HepG2 (cell line): ENCODE results near the gene MXRA7. TPM values are rescaled to one million over a fixed set of nuclear protein-coding genes. Genes with fewer than 3 reads are reported as not detected.

Experiments used
- ATF3 ChIP-seq: sonication (generic); formaldehyde crosslinking; IDR thresholded peaks from 2 replicates; pipeline ENCODE4 v1.4.0; 2020; ENCODE audit warnings: missing genetic modification reagents
- BRCA1 ChIP-seq: sonication (generic); formaldehyde crosslinking; IDR thresholded peaks from 2 replicates; pipeline ENCODE4 v1.4.0; 2020; ENCODE audit warnings: missing genetic modification reagents
- ETS1 ChIP-seq: sonication (generic); formaldehyde crosslinking; IDR thresholded peaks from 2 replicates; pipeline ENCODE4 v1.4.0; 2020; ENCODE audit warnings: missing genetic modification reagents
- JUN ChIP-seq: sonication (generic); formaldehyde crosslinking; IDR thresholded peaks from 2 replicates; pipeline ENCODE4 v1.4.0; 2020; ENCODE audit warnings: mild to moderate bottlenecking, missing genetic modification reagents
- MATR3 ChIP-seq: sonication (generic); formaldehyde crosslinking; IDR thresholded peaks from 2 replicates; pipeline ENCODE4 v1.4.0; 2020; ENCODE audit warnings: missing genetic modification reagents
- USF2 ChIP-seq, 2 experiments: sonication (generic) in 1 of 2; formaldehyde crosslinking in 1 of 2; IDR thresholded peaks; 2 replicates each; pipeline versions ENCODE4 v1.5.1 to v1.6.1; 2011 to 2020; ENCODE audit warnings: borderline replicate concordance in 1 of 2, low read depth in 1 of 2, low read length in 1 of 2, mild to moderate bottlenecking in 1 of 2, missing genetic modification reagents in 1 of 2, moderate library complexity in 1 of 2
- ZBTB34 ChIP-seq: sonication (generic); formaldehyde crosslinking; IDR thresholded peaks from 2 replicates; pipeline ENCODE4 v1.8.0; 2022; ENCODE audit warnings: mild to moderate bottlenecking, missing genetic modification reagents
- ZBTB39 ChIP-seq: sonication (generic); formaldehyde crosslinking; IDR thresholded peaks from 2 replicates; pipeline ENCODE4 v1.5.0; 2020; ENCODE audit warnings: missing genetic modification reagents
- ZNF142 ChIP-seq: sonication (generic); formaldehyde crosslinking; IDR thresholded peaks from 2 replicates; pipeline ENCODE4 v1.4.0; 2020; ENCODE audit warnings: missing genetic modification reagents
- ZNF280B ChIP-seq: sonication (generic); formaldehyde crosslinking; IDR thresholded peaks from 2 replicates; pipeline ENCODE4 v1.5.0; 2020; ENCODE audit warnings: missing genetic modification reagents, mild to moderate bottlenecking, borderline replicate concordance
- ZNF547 ChIP-seq: sonication (generic); formaldehyde crosslinking; IDR thresholded peaks from 2 replicates; pipeline ENCODE4 v1.5.1; 2020; ENCODE audit warnings: mild to moderate bottlenecking, missing genetic modification reagents
- ZNF629 ChIP-seq: sonication (generic); formaldehyde crosslinking; conservative IDR thresholded peaks from 2 replicates; pipeline ENCODE4 v1.5.0; 2020; ENCODE audit warnings: missing genetic modification reagents
- polyA plus RNA-seq, 8 experiments: library from polyadenylated mRNA; depleted of rRNA in 3 of 8; stranded (reverse) in 7 of 8; unstranded in 1 of 8; fragments of >200 nt; fragmentation: Illumina TruSeq in 4 of 8; extraction: Trizol in 4 of 8; gene quantifications; 2 replicates each; pipeline versions ENCODE4 v1.2.1 to v1.2.3, GENCODE V29; 2011 to 2016; ENCODE audit warnings: low read depth in 4 of 8, missing spikeins in 1 of 8, mixed read lengths in 1 of 8; ENCODE audit not compliant: insufficient read depth in 1 of 8
- total RNA-seq, 5 experiments: library from RNA; depleted of rRNA; stranded (reverse); fragments of >200 nt; fragmentation: Illumina TruSeq; extraction: Trizol; gene quantifications; 2 replicates each; pipeline ENCODE4 v1.2.3, GENCODE V29; 2016; ENCODE audit warnings: low read depth in 1 of 5

The MXRA7 gene
- total and polyA plus RNA-seq, 2 of the 13 experiments (the other 11 are each of a cell fraction or from before 2014, with no cell fraction given), result 44.8 to 112 TPM

GRCh38 chr17:76726231-76726775 lies 15.5 kb upstream of the MXRA7 start, which contains the start of gene JMJD6 (continued):
- TF ChIP-seq ATF3 (CRISPR knock-in tag), result no peak
- no peak for TF ChIP-seq MATR3 (CRISPR knock-in tag)
- TF ChIP-seq ZBTB39 (CRISPR knock-in tag), result peak; percentile 75; the same call in 1 of the 2 replicates
- peak; percentile 59 for TF ChIP-seq ZNF280B (CRISPR knock-in tag)
- no peak for TF ChIP-seq ZNF629 (CRISPR knock-in tag)
- TF ChIP-seq ETS1, result no peak
- TF ChIP-seq ZNF142, result no peak
- TF ChIP-seq USF2 (IDR thresholded peaks at IDR 0.05; ENCODE audit: low read depth, low read length), result no peak
- peak; percentile 46; the same call in 1 of the 2 replicates for TF ChIP-seq USF2 (CRISPR knock-in tag; IDR thresholded peaks at IDR 0.05; ENCODE audit: borderline replicate concordance)
- no peak for TF ChIP-seq JUN (CRISPR knock-in tag)
- TF ChIP-seq ZNF547 (CRISPR knock-in tag), result no peak
- no peak for TF ChIP-seq BRCA1
- no peak for TF ChIP-seq ZBTB34 (CRISPR knock-in tag)
